HG03457 (cell line): ENCODE data around the gene TLX3.
"Not testable (repeated sequence)": the region's sequence is repeated elsewhere in the genome, so short reads cannot be mapped to it uniquely, and the experiment has no call there.

Experiments
- ATAC-seq: cut with Tn5 transposase; IDR thresholded peaks from one replicate; pipeline ENCODE4 v1.9.1; 2021; ENCODE audit warnings: moderate number of reproducible peaks; ENCODE audit not compliant: unreplicated experiment

Gene TLX3

GRCh38 chr5:171322527-171322926, 13.5 kb downstream of the TLX3 start:
- no peak for ATAC-seq

- no peak for ATAC-seq
Measured at GRCh38 chr5:171323007-171323406, 14.0 kb downstream of the TLX3 start.

DNA sequence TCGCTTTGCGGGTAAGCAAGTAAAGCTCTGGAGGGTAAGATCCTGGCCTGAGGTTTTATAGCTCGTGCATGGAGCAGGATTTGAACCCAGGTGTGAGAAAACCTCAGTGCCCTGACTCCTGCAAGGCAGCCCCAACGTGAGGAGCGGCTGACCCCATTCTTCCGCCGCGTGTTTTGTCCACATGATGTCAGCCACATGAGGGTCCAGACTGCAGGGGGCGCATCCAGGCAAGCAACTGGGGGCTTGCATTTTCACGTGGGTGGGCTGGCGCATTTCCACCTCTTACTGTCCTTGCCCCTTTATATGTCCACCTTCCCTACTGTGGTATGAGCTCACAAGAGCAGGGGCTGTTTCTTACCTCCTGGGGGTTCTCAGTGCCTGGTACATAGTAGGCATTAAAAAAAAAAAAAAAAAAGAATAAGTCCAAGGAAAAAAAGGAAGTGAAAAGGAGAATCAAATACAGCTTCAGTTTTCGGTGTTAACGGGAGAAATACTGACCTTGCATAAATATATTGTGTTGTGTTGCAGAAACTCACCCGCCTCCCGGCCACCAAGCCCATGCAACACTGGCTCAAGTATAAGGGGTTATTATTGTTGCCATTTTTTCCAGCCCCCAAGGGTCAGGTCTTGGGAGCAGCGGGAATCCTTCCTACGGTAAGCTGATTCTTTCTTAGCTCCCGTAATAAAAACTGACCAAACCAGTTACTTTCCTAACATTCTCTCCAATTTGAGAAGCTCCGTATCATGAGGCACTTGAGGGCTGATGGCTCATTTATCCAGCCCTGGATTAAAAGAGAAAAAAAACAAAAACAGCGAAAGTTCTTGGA, 15.0 kb downstream of the TLX3 start:
- no peak for ATAC-seq

GRCh38 chr5:171330021-171330420, 21.0 kb downstream of the TLX3 start:
- ATAC-seq: no peak

- ATAC-seq: no peak
Measured at GRCh38 chr5:171335616-171336015, 26.6 kb downstream of the TLX3 start.

DNA sequence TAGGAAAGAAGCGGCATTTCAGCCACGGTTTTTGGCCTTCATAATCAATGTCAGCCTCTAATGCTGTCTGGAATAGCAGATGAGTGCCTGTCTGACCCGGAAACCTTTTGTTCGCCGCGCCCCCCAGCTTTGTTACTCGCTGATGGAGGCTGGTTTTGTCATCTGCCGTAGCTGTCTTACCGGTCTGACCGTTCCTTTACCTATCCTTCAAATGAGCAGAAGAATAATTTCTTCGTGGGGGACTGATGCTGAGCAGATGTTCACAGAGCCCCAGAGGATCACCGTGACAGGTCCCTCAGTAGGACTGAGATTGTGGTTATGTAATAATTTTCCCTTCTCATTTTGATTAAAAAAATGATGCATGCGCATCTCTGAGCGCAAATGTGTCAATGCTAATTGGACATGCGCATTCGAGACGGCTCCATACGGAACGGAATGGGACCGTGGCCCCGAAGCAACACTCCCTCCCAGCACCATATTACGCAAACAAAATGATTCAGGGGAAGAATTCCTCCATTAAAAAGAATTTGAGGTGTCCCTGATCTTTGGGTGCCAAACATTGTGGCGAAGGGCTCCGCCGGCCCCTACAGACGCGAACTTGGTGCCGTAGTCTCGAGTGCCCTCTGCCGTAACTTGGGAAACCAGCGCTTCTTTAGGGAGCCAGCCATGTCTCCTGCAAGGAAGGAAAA, 27.6 kb downstream of the TLX3 start:
- no peak for ATAC-seq

DNA sequence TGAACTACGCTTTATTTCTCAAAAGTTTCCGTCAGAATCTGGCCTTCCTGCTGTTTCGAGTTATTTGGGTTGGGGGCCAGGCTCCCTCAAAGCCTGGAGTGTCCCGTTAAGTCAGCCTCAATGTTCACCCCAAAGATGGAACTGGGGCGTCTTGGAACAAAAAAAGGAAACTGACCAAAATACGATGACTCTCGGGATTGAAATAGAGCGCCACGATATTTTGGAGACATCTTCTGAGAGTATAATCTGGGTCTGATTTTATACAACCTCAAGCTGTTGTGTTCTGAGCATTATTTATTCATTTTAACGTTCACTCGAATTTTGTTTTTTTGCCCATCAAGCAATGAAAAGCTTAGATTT, 28.1 kb downstream of the TLX3 start:
- ATAC-seq: no peak

- ATAC-seq: no peak
Measured at GRCh38 chr5:171340042-171340441, 31.0 kb downstream of the TLX3 start.

DNA sequence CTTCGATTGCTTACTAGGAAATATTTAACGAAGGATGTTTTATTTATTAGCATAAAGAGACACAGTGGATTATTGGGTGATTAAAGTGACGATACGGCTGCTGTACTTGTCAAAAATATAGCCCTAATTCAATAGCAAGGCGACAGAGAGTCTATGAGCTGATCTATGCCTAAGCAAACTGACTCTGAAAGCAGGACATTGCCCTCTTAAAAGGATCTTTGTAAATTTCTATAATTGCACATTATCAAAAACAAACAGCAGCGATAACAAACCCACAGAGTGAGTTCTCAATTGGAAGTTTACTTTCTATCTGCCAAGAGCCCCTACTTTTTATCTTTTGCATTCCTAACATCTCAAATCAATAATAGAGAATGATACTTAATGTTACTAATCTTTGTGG, 31.4 kb downstream of the TLX3 start:
- no peak for ATAC-seq

GRCh38 chr5:171342362-171343111, 33.5 kb downstream of the TLX3 start:
- ATAC-seq: no peak

- ATAC-seq: no peak
Measured at GRCh38 chr5:171344936-171345608, 36.0 kb downstream of the TLX3 start.

DNA sequence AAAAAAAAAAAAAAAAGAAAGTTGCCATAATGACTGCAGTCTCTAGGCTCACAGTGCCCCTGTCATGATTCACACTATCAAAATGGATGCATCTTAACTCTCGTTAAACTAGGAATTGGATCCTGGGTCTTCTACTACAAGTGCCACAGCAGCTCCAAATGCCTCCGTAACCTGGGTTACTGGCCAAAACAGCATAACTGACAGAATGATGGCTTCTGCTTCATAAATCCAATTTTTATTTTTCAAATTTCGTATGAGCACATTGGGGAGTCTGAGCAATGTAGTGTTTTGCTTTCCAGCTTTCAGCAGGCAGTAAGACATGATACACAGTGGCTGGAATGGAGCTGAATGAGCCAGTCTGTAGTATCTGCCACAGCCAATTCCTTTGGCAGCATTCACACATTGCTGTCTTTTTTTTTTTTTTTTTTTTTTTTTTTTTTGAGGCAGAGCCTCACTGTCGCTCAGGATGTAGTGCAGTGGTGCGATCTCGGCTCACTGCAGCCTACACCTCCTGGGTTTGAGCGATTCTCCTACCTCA, 42.6 kb downstream of the TLX3 start:
- ATAC-seq: no peak

GRCh38 chr5:171355302-171355724, 46.3 kb downstream of the TLX3 start:
- ATAC-seq: peak; percentile 92

GRCh38 chr5:171357843-171358242, 48.8 kb downstream of the TLX3 start:
- ATAC-seq: no peak

- not testable (repeated sequence) for ATAC-seq
Measured at GRCh38 chr5:171361151-171361550, 52.1 kb downstream of the TLX3 start.
